CD4-positive, alpha-beta T cell treated with Interferon gamma for 1 hour (primary cell): Measurements from ENCODE around the gene RBP3.

Experiments used
- DNase-seq: peaks from one replicate; pipeline ENCODE4 v3.0.0-alpha.2; 2020

Gene RBP3

DNA sequence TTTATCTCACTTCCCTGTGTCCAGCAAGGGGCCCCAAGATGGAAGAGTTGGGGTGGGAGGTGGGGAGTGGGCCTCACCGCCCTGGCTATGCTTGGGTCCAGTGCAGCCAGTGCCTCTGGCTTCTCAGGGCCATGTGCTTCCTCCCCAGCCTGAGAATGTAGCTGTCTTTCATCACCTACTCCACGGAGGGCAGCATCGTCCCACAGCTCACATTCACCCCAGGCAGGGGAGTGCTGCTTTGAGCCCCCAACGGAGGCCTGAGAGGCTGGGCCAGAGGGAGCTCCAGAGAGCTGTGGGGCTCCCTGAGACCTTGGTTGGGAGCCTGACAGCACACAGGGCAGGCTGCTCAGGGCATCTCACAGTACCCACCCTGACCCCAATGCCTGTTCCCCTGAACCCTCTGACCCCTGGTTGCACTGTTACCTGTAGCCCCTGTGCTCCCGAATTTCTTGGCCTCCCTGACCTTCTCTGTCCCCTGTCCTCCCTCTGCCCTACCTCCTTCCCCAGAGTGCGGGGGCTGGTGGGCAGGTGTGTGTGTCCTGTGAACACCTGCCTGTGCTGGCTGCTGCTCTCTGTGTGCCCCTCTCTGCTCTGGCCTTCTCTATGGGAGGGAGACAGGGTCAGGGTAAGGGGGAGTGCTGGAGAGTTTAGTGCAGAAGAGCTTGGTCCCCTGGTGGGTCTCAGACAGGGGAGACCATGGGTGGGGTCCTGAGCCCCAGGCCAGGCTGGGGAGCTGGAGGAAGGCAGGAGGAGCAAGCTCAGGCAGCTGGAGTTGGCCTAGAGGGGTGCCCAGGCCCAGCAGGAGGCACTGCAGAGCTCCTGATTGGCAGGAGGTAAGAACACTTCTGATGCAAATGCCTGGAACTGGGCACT is 55.5 kb downstream of the RBP3 start:
- DNase-seq, result no peak

GRCh38 chr10:47404446-47404845 is 56.3 kb downstream of the RBP3 start:
- DNase-seq, result no peak

DNA sequence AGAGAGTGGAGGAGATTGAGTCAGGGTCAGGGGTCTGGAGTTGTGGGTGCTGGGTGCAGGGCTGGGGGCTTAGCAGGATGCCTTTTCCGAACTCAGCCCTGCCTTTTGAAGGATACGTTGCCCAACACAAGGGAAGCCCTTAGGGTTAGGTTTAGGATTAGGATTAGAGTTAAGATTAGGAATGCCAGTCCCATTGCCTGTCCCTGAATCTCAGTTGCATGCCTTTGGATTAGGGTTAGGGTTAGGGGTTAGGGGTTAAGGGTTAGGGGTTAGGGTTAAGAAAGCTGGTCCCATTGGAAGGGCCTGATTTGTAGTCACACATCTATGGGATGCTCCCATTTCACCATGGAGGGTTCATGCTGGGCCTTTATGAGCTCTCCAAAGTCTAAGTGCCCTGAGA is 56.8 kb downstream of the RBP3 start:
- no peak for DNase-seq

GRCh38 chr10:47405857-47406547 is 57.8 kb downstream of the RBP3 start:
- no peak for DNase-seq

DNA sequence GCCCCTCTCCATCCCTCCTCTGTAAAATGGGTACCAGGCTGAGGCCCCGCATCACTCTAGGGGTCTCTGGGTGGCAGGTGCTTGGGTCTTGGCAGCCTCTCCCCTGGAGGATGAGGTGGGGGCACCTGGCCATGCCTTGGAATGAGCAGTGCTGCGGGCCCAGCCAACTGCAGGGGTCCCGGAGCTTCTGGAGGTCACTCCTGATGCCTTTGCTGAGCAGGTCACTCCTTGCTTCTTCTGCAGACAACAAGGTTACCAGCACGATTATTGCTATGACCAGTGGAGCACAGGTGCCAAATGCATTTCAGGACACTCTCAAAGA is 58.3 kb downstream of the RBP3 start:
- DNase-seq, result no peak

DNA sequence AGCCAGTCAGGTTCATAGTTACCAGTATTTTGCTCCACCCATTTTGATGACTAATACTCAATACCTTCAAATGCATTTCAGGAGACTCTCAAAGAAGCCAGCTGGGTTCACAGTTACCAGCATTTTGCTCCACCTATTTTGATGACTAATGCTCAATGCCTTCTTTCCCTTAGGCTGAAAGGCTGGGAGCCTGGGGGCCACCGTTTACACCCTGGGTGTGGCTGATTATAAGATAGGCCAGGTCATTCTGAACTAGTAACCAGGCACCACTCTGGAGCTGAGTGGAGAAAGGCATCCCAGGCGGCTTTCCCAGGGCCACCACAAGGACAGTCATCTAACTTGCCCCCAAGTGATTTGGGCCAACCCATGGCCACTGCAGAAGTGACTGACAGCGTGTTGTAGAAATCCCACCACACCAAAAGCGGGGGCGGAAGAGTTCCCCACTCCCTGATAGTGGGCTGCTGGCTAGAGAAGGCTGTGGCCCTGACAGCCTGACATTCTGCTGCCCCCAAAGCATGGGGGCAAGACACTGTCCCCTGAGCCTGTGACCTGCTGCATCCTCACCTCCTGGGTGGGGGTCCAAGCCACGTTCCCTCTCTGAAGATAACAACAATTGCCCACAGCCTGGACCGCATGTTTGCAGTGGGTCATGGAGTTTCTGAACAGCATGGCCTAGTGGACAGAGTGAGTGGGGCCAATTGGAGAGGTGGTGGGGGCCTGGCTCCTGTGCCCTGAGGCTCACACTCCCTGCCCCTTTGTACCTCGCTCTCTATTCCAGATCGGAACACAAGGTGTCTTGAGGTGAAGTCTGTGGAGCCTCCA is 58.9 kb downstream of the RBP3 start:
- DNase-seq, result no peak
